GM12878 (cell line): ENCODE results near the gene PIMREG. TPM values are rescaled to one million over a fixed set of nuclear protein-coding genes. Genes with fewer than 3 reads are reported as not detected.

ENCODE experiments used
- ATAC-seq: fragments of 200-7000 bp; cut with Tn5 transposase; 3 replicates; pipeline ENCODE4 v1.9.1; 2020; ENCODE audit warnings: mild to moderate bottlenecking, moderate library complexity
- BruUV-seq: library from RNA; stranded (reverse); fragments of 400-500 nt; replicated peaks from 2 replicates; lab custom pipeline; 2021; lab: Mats Ljungman, UMichigan
- CTCF ChIA-PET: fragments of 300-600 bp; sonication (Branson Sonifier 250); formaldehyde crosslinking; extraction: SDS; loops from one replicate; lab custom pipeline; 2021; ENCODE audit warnings: inconsistent platforms; lab: Yijun Ruan, JAX
- POLR2A ChIA-PET: fragments of 350-600 bp; formaldehyde crosslinking; extraction: SDS; loops from one replicate; lab custom pipeline; 2021; ENCODE audit warnings: inconsistent platforms; lab: Charles Lee
- RAD21 ChIA-PET: fragments of 300-600 bp; sonication (Branson Sonifier 250); formaldehyde crosslinking; loops from one replicate; lab custom pipeline; 2023; ENCODE audit warnings: antibody characterized with exemption; ENCODE audit not compliant: unreplicated experiment; lab: Charles Lee
- SMC1A ChIA-PET: fragments of 300-600 bp; sonication (Branson Sonifier 250); formaldehyde crosslinking; loops from one replicate; lab custom pipeline; 2023; ENCODE audit not compliant: unreplicated experiment, uncharacterized antibody; lab: Charles Lee
- DNase-seq: peaks from one replicate; pipeline ENCODE4 v3.0.0-alpha.2; 2011; ENCODE audit warnings: low read depth, low spot score
- FAIRE-seq: peaks from 3 replicates; lab custom pipeline; 2011; peaks lifted over from hg19 to GRCh38; lab: Jason Lieb, UNC
- H2AFZ ChIP-seq: 2 replicates; pipeline ENCODE4 v1.6.0; 2011; ENCODE audit warnings: low read depth, low read length, control low read depth; ENCODE audit not compliant: control insufficient read depth
- H3K27ac ChIP-seq: 2 replicates; pipeline ENCODE4 v1.5.1; 2011; ENCODE audit warnings: control low read depth; ENCODE audit not compliant: control insufficient read depth, insufficient read depth
- H3K27me3 ChIP-seq, 2 experiments: replicated peaks in 1 of 2; 2 replicates each; pipeline versions ENCODE4 v1.6.0 to v1.6.1; 2011; ENCODE audit warnings: low read length in 1 of 2; ENCODE audit not compliant: control insufficient read depth in 2 of 2, insufficient read depth in 2 of 2
- H3K36me3 ChIP-seq, 2 experiments: 2 replicates each; pipeline ENCODE4 v1.5.1; 2011; ENCODE audit warnings: low read length in 1 of 2; ENCODE audit not compliant: control insufficient read depth in 2 of 2, insufficient read depth in 2 of 2
- H3K4me1 ChIP-seq: 2 replicates; pipeline ENCODE4 v1.6.1; 2011; ENCODE audit warnings: mild to moderate bottlenecking, low read length, moderate library complexity, mixed read lengths; ENCODE audit not compliant: control insufficient read depth, insufficient read depth
- H3K4me2 ChIP-seq: 2 replicates; pipeline ENCODE4 v1.6.0; 2011; ENCODE audit warnings: control low read depth; ENCODE audit not compliant: control insufficient read depth, insufficient read depth
- H3K4me3 ChIP-seq: fragments of 200-600 bp; sonication (generic); 2 replicates; pipeline ENCODE4 v1.5.1; 2016
- H3K79me2 ChIP-seq: 2 replicates; pipeline ENCODE4 v1.6.0; 2011; ENCODE audit warnings: low read length; ENCODE audit not compliant: control insufficient read depth, insufficient read depth
- H3K9ac ChIP-seq: 2 replicates; pipeline ENCODE4 v1.8.0; 2011; ENCODE audit warnings: low read length, control low read depth, mixed read lengths; ENCODE audit not compliant: control insufficient read depth, insufficient read depth
- H3K9me3 ChIP-seq: replicated peaks from 3 replicates; pipeline ENCODE4 v1.5.1; 2011; ENCODE audit warnings: mild to moderate bottlenecking, low read length; ENCODE audit not compliant: control insufficient read depth, insufficient read depth
- H4K20me1 ChIP-seq: 2 replicates; pipeline ENCODE4 v1.6.0; 2011; ENCODE audit not compliant: control insufficient read depth, insufficient read depth
- BCL11A ChIP-seq: IDR thresholded peaks from 2 replicates; pipeline ENCODE4 v1.6.1; 2011; ENCODE audit warnings: low read depth, low read length
- BRCA1 ChIP-seq: IDR thresholded peaks from 2 replicates; pipeline ENCODE4 v1.6.1; 2011; ENCODE audit warnings: low read depth, low read length, improper control_type of control experiment
- CBX3 ChIP-seq: fragments of 200-600 bp; sonication (generic); IDR thresholded peaks from 2 replicates; pipeline ENCODE4 v1.6.1; 2016; ENCODE audit warnings: low read depth, borderline replicate concordance
- CEBPB ChIP-seq, 2 experiments: fragments of 150-350 bp in 1 of 2; IDR thresholded peaks; 2 replicates each; pipeline ENCODE4 v1.6.1; 2012 to 2014; ENCODE audit warnings: low read depth in 2 of 2, low read length in 2 of 2, borderline replicate concordance in 1 of 2, inconsistent platforms in 1 of 2
- CHD2 ChIP-seq: IDR thresholded peaks from 2 replicates; pipeline ENCODE4 v1.6.1; 2011; ENCODE audit warnings: low read depth, low read length, improper control_type of control experiment, borderline replicate concordance
- CTCF ChIP-seq, 3 experiments: IDR thresholded peaks in 2 of 3; conservative IDR thresholded peaks in 1 of 3; 2 replicates each; pipeline ENCODE4 v1.5.1; 2011; ENCODE audit warnings: low read depth in 3 of 3, low read length in 3 of 3, mild to moderate bottlenecking in 3 of 3, control low read depth in 2 of 3, moderate library complexity in 2 of 3, inconsistent platforms in 1 of 3, mixed read lengths in 1 of 3; ENCODE audit not compliant: control insufficient read depth in 2 of 3, insufficient read depth in 1 of 3; ENCODE audit errors: extremely low read depth in 1 of 3
- FOS ChIP-seq: IDR thresholded peaks from 3 replicates; pipeline ENCODE4 v1.6.1; 2011; ENCODE audit warnings: borderline replicate concordance; ENCODE audit not compliant: insufficient read length; ENCODE audit errors: extremely low read depth
- HDAC2 ChIP-seq: fragments of 200-600 bp; sonication (generic); IDR thresholded peaks from 2 replicates; pipeline ENCODE4 v1.6.1; 2017
- MYB ChIP-seq: fragments of 150-350 bp; IDR thresholded peaks from 2 replicates; pipeline ENCODE4 v1.6.1; 2014; ENCODE audit warnings: mild to moderate bottlenecking, low read depth, low read length, borderline replicate concordance
- MYC ChIP-seq: IDR thresholded peaks from 2 replicates; pipeline ENCODE4 v1.6.1; 2011; ENCODE audit warnings: mild to moderate bottlenecking, low read length, moderate library complexity, inconsistent platforms; ENCODE audit not compliant: insufficient read depth, insufficient replicate concordance, insufficient read length, severe bottlenecking
- RBBP5 ChIP-seq: fragments of 200-600 bp; sonication (generic); conservative IDR thresholded peaks from 2 replicates; pipeline ENCODE4 v1.6.1; 2016
- TCF7 ChIP-seq: IDR thresholded peaks from 2 replicates; pipeline ENCODE4 v1.6.1; 2014; ENCODE audit warnings: antibody characterized with exemption, borderline replicate concordance
- ZNF207 ChIP-seq: fragments of 450-650 bp; IDR thresholded peaks from 2 replicates; pipeline ENCODE4 v1.6.1; 2014; ENCODE audit warnings: antibody characterized with exemption, mild to moderate bottlenecking, borderline replicate concordance
- ZZZ3 ChIP-seq: IDR thresholded peaks from 2 replicates; pipeline ENCODE4 v1.6.1; 2011; ENCODE audit warnings: low read depth; ENCODE audit not compliant: control insufficient read depth, insufficient read length
- WGBS: methylation state at CpG from one replicate; pipeline ENCODE4 v1.1.6; 2016; ENCODE audit warnings: low lambda C conversion rate; ENCODE audit not compliant: insufficient replicate concordance, insufficient coverage; ENCODE audit errors: missing lambda C conversion rate; 5-methylcytosine and 5-hydroxymethylcytosine counted together
- in situ Hi-C: fragments of 300-500 bp; cut with MboI; formaldehyde crosslinking; loops from 9 replicates; pipeline ENCODE4 v1.14.3; 2018; ENCODE audit warnings: mixed read lengths
- intact Hi-C: fragments of 100-400 bp; cut with micrococcal nuclease; formaldehyde crosslinking; loops from one replicate; pipeline ENCODE4 v1.14.2; 2022; ENCODE audit not compliant: unreplicated experiment
- polyA plus RNA-seq, 11 experiments: library from polyadenylated mRNA; depleted of rRNA in 4 of 11; unstranded in 6 of 11; stranded (reverse) in 5 of 11; fragments of >200 nt; fragmentation: Nextera tagmentation in 4 of 11; fragmentation: Illumina TruSeq in 1 of 11; extraction: Ambion mirVana in 4 of 11; extraction: Trizol in 1 of 11; gene quantifications; 1 replicate in 1 of 11; 2 replicates in 10 of 11; pipeline versions ENCODE4 v1.2.1 to v1.2.3, GENCODE V29; 2011 to 2016; ENCODE audit warnings: inconsistent platforms in 2 of 11, missing spikeins in 2 of 11, low read depth in 1 of 11
- total RNA-seq, 4 experiments: library from RNA; depleted of rRNA in 3 of 4; stranded (reverse); fragments of >200 nt in 3 of 4; fragmentation: Illumina TruSeq in 1 of 4; extraction: Trizol in 1 of 4; gene quantifications; 2 replicates each; pipeline versions ENCODE4 v1.2.1 to v1.2.3, GENCODE V29; 2013 to 2021
- TF ChIP-seq, protein P1 (sequence below): IDR thresholded peaks from 2 replicates; pipeline ENCODE4 v1.6.1; 2012; ENCODE audit warnings: mild to moderate bottlenecking, low read depth, low read length
- TF ChIP-seq, protein P2 (sequence below): IDR thresholded peaks from 2 replicates; pipeline ENCODE4 v1.6.1; 2011; ENCODE audit warnings: borderline replicate concordance, low read depth, mild to moderate bottlenecking, moderate library complexity, mixed read lengths, low read length; ENCODE audit not compliant: insufficient read depth; ENCODE audit errors: extremely low read length

The PIMREG gene
- total and polyA plus RNA-seq, 10 of the 15 experiments (the other 5 are each of a cell fraction or from before 2014, with no cell fraction given) = 2.8 to 35.8 (median 25.2) TPM

DNA sequence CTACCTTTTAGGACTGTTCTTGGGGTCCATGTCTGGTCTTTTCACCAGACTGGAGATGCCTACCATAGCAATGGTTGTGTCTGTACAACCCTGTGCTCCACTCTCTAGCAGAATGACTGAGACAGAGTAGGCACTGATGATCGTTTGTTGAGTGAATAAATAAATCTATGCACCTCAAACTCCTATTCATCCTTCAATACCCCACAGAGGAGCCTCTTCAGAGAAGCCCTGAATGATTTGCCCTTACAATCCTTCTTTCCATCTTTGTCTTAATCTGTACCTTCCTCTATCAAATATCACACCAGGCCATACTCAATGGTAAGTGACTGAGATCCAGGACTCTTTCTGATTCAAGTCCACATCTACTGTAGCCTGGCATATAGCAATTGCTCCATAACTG is 23.3 kb downstream of the PIMREG start (continued):
- TF ChIP-seq, protein P1, sequence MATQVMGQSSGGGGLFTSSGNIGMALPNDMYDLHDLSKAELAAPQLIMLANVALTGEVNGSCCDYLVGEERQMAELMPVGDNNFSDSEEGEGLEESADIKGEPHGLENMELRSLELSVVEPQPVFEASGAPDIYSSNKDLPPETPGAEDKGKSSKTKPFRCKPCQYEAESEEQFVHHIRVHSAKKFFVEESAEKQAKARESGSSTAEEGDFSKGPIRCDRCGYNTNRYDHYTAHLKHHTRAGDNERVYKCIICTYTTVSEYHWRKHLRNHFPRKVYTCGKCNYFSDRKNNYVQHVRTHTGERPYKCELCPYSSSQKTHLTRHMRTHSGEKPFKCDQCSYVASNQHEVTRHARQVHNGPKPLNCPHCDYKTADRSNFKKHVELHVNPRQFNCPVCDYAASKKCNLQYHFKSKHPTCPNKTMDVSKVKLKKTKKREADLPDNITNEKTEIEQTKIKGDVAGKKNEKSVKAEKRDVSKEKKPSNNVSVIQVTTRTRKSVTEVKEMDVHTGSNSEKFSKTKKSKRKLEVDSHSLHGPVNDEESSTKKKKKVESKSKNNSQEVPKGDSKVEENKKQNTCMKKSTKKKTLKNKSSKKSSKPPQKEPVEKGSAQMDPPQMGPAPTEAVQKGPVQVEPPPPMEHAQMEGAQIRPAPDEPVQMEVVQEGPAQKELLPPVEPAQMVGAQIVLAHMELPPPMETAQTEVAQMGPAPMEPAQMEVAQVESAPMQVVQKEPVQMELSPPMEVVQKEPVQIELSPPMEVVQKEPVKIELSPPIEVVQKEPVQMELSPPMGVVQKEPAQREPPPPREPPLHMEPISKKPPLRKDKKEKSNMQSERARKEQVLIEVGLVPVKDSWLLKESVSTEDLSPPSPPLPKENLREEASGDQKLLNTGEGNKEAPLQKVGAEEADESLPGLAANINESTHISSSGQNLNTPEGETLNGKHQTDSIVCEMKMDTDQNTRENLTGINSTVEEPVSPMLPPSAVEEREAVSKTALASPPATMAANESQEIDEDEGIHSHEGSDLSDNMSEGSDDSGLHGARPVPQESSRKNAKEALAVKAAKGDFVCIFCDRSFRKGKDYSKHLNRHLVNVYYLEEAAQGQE = no peak
- no peak for TF ChIP-seq HDAC2
- TF ChIP-seq BRCA1 = no peak
- no peak for TF ChIP-seq CHD2
- no peak for TF ChIP-seq BCL11A
- TF ChIP-seq TCF7 = no peak
- TF ChIP-seq RBBP5 = no peak

DNA sequence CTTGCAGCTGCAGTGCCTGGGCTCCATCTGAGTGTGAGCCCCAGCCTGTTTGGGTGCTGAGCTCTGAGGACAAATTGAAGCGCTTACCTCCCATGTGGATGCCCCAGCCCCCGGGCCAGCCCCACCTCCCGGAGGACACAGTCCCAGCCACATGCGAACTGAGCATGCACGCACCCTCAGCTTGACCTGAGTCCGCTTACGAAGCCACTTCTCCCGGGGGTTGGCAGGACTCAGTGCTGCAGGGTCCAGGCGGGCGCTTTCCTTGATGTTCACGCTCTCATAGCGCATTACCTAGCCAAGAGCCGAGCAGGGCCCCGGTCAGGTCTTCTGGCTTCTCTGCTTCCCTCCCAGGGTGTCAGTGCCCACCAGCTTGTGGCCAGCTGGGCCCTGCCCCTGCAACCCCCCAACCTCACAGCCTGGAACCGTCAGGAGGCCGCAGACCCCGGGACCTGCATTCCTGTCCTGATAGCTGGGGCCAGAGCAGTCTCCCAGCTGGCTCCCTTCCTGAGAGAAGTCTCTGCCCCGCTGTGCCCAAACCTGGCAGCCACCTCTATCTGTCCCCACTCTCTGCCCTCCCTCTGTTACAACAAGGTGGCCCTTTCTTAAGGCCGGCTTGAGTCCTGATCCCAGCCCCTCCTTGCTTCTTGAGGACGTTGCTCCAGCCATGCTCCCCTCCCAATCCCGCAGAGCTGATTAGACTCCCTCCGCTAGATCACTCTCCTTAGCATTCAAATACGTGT is 24.0 kb downstream of the PIMREG start:
- Histone ChIP-seq H3K4me1 (no peaks in the 10 kb centered on the region), H2AFZ (no peak overlapping the region), H3K27me3 (no peaks in the 10 kb centered on the region), H3K27ac (no peak overlapping the region), H3K4me3 (no peak overlapping the region), H3K4me2 (no peak overlapping the region), H3K36me3 (no peaks in the 10 kb centered on the region), H4K20me1 (no peaks in the 10 kb centered on the region), H3K9ac (no peak overlapping the region), H3K79me2 (no peaks in the 10 kb centered on the region), H3K9me3 (no peaks in the 10 kb centered on the region)
- no TSS peak for BruUV-seq
- in situ Hi-C loops = no loop called here
- RAD21 ChIA-PET = no interaction called here
- ATAC-seq (no peak), FAIRE-seq (no peak), DNase-seq (no peak)
- CTCF ChIA-PET = no interaction called here
- intact Hi-C loops = no loop called here
- SMC1A ChIA-PET = no interaction called here
- WGBS = 43% methylated on average over 23 of the region's 23 CpGs
- POLR2A ChIA-PET = no interaction called here
- TF ChIP-seq, protein P2, sequence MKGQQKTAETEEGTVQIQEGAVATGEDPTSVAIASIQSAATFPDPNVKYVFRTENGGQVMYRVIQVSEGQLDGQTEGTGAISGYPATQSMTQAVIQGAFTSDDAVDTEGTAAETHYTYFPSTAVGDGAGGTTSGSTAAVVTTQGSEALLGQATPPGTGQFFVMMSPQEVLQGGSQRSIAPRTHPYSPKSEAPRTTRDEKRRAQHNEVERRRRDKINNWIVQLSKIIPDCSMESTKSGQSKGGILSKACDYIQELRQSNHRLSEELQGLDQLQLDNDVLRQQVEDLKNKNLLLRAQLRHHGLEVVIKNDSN = no peak
- TF ChIP-seq CTCF (IDR thresholded peaks at IDR 0.05 in 2 of 3, conservative IDR thresholded peaks at IDR 0.05 in 1 of 3; ENCODE audit: control insufficient read depth in 2 of 3, extremely low read depth in 1 of 3, insufficient read depth in 1 of 3, low read depth in 3 of 3, low read length in 3 of 3) = no peak
- no peak for TF ChIP-seq FOS
- TF ChIP-seq MYC = no peak
- no peak for TF ChIP-seq MYB
- no peak for TF ChIP-seq ZZZ3
- TF ChIP-seq CEBPB (IDR thresholded peaks at IDR 0.05; ENCODE audit: borderline replicate concordance in 1 of 2, low read depth in 2 of 2, low read length in 2 of 2) = no peak
- no peak for TF ChIP-seq CBX3
- no peak for TF ChIP-seq ZNF207
